NB4 (cell line): Measurements from ENCODE around the gene ITGA8.

Source experiments
- MYC ChIP-seq: IDR thresholded peaks from 2 replicates; pipeline ENCODE4 v1.6.1; 2011; ENCODE audit warnings: low read depth, low read length
- POLR2A ChIP-seq: IDR thresholded peaks from 2 replicates; pipeline ENCODE4 v1.6.1; 2011; ENCODE audit warnings: mild to moderate bottlenecking; ENCODE audit not compliant: insufficient read length; ENCODE audit errors: extremely low read depth
- TF ChIP-seq, protein P1 (sequence below): IDR thresholded peaks from one replicate; pipeline ENCODE4 v1.5.1; 2012; ENCODE audit warnings: low read depth, low read length
- TF ChIP-seq, protein P2 (sequence below): IDR thresholded peaks from 2 replicates; pipeline ENCODE4 v1.6.1; 2011; ENCODE audit warnings: low read depth, low read length

DNA sequence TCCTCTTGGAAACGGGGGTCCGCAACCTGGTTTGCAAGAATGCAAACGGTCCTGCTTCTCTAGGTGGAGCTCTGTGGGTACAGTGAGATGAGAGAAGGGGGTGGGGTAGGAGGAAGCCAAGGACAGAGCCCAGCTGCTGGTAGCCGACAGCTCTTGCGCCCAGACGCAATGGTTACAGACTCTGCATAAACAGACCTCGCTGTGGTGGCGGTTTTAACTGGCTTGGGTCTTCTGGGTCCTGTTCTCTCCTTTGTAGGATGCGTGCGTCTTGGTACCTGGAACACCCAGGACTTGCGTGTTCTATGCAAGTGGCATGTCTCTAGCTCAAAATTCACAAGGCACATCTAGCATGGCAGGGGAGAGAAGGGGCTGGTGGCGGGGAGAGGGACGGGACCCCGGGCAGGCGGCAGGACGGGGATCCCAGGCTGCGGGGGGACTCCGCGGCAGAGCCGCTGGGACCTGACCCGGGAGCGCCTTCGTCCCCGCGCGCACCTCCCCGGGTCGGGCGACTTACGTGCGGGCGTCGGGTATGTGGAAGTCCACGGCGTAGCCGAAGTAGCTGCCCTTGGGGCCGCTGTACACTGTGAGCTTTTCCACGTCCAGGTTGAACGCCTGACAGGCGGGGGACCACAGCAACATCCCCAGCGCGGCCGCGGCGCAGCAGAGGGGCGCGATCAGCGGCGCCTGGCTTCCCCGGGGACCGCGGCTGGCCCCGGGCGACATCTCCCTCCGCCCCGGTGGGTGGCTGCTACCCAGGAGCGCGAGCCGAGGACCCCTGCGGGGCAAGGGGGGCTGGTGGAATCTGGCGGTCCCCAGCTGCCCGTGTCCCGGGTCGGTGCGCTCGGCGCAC is 448 bp downstream of the ITGA8 start:
- TF ChIP-seq, protein P1, sequence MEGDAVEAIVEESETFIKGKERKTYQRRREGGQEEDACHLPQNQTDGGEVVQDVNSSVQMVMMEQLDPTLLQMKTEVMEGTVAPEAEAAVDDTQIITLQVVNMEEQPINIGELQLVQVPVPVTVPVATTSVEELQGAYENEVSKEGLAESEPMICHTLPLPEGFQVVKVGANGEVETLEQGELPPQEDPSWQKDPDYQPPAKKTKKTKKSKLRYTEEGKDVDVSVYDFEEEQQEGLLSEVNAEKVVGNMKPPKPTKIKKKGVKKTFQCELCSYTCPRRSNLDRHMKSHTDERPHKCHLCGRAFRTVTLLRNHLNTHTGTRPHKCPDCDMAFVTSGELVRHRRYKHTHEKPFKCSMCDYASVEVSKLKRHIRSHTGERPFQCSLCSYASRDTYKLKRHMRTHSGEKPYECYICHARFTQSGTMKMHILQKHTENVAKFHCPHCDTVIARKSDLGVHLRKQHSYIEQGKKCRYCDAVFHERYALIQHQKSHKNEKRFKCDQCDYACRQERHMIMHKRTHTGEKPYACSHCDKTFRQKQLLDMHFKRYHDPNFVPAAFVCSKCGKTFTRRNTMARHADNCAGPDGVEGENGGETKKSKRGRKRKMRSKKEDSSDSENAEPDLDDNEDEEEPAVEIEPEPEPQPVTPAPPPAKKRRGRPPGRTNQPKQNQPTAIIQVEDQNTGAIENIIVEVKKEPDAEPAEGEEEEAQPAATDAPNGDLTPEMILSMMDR = no peak
- TF ChIP-seq POLR2A (no peak), MYC (no peak)
- TF ChIP-seq, protein P2, sequence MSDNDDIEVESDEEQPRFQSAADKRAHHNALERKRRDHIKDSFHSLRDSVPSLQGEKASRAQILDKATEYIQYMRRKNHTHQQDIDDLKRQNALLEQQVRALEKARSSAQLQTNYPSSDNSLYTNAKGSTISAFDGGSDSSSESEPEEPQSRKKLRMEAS = no peak
